Activated naive CD8-positive, alpha-beta T cell treated with anti-CD3 and anti-CD28 coated beads, Interleukin-2, amount 50 U/mL, for 16 hours (primary cell): Measurements from ENCODE around the gene PAK5.
"Not testable (repeated sequence)": the region's sequence is repeated elsewhere in the genome, so short reads cannot be mapped to it uniquely, and the experiment has no call there.

Source experiments
- DNase-seq: peaks from one replicate; pipeline ENCODE4 v3.0.0-alpha.2; 2020; ENCODE audit warnings: low read depth, low spot score

PAK5 gene

DNA sequence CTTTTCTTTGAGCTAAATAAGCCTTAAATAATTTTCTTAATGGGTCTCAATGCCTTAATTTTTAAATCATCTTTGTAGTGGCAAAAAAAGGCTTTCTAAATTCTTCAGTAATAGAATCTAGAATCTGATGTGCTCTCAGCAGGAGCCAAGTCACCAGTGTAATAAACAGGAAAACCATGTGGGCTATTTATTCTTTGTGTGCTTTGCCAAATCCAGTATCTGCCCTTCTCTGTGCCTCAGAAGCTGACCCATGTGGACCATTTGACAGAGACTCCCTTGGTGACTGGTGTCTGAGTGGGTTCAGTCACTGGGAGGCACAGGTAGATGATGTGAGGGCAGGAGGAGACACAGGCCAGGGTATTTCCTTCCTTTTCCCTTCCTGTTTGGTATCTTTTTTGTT, 152.9 kb downstream of the PAK5 start:
- no peak for DNase-seq

DNA sequence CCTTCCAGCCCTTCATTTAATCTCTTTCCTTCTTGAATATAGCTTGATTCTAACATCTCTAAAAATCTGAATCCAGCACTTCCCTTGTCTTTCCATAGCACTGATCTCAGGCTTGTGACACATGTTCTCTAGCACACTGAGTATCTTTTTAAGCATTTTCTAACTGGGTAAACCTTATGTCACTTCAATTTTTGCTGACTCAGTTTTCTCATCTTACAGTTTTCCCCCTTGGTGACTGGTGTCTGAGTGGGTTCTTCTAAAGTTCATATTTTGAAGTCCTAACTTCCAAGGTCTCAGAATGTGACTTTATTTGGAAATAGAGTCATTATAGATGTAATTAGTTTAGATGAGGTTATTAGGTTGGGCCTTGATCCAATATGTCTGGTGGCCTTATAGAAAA, 153.9 kb downstream of the PAK5 start:
- no peak for DNase-seq

DNA sequence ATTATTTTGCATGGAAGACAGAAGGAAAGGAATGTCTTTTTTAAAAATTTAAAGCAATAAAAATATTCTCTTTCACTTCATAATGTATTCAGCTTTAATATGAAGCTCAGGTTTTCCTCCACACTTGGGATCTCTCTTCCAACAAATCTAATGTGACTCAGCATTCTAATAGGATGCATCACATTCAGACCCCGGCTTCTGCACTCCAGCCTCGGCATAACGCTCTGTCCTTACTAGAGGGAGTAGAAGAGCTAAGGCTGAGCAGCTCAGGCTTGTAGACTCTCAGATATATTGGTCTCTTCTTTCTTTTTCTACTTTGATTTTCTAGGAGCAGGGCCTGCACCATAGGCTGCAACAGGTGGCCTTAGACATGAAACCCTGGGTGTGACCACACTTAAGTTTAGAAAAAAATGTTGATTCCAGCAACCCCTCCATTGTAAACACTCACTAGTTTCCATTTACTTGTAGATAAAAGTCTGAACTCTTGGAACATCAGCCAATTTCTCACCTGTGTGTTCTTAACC, 161.7 kb downstream of the PAK5 start:
- DNase-seq: no peak

DNA sequence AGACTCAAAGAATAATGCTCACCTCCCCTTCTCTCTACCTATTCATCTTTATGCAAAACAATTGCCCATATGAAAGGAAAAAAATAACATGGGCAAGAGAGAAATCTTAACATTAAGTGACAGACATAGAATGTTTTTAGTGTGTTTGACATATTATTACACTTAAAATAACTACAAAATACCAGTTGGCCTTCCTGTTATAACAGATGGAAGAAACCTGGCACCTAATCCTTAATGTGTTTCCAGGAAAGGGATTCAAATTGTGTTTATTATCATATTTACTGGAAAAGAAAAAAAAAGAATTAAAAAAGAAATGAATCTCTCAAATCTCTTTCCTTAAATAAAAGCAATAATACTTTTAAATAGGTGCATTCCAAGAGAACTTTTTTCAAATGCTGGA, 165.9 kb downstream of the PAK5 start:
- DNase-seq: no peak

DNA sequence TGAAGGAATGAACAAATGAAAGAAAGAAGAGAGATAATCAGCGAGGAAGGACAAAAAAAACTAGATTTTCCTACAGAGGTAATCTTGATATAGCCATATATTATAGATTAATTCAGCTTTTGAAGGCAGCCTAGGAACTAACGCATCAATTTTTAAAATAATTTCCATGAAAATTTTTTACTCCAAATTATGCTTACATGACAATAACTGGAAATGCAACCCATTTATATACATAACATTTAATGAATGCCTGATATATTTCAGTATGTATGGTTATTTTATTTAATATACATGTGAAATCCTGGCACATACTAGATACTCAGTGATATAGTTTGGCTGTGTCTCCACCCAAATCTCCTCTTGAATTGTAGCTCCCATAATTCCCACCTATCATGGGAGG, 166.8 kb downstream of the PAK5 start:
- no peak for DNase-seq

DNA sequence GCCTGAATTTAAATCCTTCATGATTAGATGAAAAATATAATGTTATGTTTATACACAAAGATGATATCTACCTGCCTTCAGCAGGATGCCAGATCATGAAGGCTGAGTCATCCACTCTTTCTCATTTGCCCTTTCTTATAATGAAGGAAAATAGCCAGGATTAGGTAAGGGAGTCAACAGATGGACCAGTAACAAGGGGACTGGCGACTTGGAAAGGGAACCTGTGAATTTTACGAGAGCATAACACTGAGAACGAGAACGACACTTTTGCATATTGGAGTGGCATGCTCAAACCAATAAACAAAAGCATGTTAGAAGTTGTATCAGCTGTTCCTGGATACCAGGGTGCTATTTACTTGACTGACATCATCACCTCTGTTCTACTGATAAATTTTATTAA, 170.5 kb downstream of the PAK5 start:
- DNase-seq: no peak

DNA sequence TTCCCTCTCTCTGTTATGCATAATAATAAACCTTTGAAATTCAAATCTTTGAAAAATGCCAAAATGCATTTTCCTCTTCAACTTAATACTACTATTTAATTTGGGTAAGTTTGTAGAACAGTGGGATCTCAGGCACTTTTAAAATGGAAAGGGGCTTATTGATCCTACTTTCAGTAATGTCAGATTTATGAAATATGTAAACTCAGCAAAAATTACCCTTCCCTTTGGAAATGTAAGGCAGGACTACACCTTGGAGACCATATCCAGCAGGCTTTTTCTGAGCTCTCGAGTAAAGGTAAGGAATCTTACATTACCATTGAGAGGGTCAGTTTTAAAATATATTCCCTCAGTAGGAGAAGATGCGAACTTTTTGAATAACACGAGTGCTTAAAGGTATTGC, 175.5 kb downstream of the PAK5 start:
- DNase-seq: no peak

DNA sequence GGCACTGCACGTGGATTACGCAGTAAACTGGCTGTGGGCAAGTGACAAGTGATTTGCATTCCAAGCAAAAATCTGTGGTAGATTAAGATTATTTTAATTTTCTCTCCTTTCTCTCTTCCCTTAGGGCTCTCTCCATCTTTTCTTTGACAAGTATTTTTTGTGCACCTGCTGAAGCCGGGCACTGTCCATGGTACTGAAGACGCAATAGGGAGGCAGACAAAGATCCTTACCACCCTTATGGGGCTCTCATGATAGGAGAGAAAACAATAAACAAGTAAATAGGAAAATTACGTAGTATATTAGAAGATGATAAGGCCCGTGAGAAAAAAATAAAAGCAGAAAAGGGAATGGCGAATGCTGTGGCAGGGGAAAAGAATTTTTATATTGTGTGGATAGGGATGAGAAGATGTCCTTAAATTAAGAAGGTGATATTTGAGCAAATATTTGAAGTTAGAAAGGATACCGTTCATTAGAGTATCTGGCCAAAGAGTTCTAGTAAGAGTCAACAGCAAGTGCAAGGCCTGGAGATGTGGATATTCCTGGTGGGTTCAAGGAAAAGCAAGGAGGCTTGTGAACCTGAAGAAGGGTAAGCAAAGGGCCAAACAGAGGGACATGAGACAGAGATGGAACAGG, 178.5 kb downstream of the PAK5 start:
- DNase-seq: no peak

DNA sequence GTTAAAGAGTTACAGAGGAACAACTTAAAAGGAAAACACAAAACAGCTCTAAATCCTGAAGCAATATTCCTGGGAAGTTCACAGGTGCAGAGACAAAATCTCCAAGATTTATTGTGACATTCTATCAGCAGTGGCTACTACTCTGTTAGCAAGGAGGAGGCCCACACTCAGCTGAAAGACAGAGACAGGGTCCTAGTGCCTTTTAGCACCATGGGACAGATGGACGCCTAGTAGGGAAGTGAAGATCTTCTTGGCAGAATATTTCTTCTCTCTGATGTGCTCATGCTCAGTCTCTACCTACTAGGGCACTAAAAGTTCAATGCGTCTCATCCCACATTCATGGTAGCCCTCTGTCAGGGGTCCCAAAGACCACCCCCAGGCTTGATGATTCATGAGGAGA, 191.1 kb downstream of the PAK5 start:
- DNase-seq: no peak

DNA sequence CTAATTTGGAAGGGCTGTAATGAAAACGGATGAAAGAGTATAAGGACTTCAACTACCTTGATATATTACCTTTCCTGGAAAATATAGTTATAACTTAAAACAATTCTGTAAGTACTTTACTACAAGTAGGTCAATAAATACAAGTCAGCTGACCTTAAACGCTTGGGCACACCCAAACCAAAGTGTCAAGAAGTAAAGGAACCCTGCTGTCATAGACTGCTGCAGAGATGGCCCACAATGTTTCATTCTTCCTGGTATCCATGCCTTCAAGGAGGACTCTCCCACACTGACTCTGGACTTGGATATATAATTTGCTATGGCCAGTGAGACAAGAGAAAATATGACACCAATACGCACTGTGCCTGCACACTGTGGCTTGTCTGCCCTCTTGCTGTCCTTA, 192.5 kb downstream of the PAK5 start:
- DNase-seq: no peak

DNA sequence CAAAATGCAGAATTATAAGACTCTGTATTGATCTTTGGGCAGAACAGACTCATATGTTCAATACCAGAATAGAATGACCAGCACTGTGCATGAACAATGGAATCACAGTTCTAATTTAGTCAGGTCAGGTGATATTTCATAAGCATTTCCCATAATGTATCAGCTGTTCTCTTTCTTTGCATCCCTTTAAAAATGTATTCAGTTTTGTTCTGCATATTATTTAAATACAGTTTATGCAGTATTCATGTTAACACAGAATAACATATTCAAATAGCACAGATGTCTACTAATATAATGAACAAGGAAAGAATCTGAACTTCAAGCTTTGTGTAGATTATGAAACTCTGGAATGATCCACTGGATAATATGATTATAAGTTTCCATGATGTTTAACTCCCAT, 196.0 kb downstream of the PAK5 start:
- DNase-seq: no peak

DNA sequence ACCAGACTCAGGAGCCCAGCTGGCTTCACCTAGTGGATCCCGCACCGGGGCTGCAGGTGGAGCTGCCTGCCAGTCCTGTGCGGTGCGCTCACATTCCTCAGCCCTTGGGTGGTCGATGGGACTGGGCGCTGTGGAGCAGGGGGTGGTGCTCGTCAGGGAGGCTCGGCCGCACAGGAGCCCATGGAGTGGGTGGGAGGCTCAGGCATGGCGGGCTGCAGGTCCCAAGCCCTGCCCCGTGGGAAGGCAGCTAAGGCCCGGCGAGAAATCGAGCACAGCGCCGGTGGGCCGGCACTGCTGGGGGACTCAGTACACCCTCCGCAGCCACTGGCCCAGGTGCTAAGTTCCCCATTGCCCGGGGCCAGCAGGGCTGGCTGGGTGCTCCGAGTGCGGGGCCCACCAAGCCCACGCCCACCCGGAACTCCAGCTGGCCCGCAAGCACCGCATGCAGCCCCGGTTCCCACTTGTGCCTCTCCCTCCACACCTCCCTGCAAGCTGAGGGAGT, 197.3 kb downstream of the PAK5 start:
- DNase-seq: not testable (repeated sequence)

DNA sequence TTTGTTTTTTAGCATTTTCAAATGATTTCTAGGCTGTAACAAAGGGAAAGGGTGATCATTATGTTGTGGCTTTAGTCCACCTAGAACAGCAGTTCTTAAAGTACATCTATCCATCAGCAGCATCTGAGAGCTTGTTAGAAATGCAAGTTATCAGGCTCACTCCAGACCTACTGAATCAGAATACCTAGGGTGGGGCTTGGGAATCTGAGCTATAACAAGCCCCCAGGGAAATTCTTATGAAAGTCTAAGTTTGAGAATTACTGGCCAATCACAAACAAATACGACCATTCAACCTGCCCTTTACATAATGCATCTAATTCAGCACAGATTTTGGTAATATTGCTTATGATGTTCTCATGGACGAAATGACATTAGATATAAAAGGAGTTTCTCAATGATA, 201.0 kb downstream of the PAK5 start:
- DNase-seq: no peak

DNA sequence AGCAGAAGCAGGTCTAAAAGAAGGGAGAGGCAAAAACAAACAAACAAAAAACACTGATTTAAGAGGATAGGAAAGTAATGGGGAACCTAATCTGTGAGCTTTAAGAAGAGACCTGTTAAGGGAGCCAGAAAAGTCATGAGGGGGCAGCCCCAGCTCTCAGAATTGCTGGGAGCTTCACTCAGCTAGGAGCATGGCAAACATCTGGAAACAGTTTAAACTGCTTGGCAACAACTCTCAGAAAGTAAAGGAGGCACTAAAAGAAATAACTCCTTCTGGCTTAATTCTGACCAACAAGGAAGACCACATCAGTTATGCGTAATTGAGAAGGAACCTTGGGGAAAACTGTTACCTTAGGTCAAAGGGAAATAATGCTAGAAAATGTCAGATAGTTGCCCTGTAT, 203.1 kb downstream of the PAK5 start:
- no peak for DNase-seq

DNA sequence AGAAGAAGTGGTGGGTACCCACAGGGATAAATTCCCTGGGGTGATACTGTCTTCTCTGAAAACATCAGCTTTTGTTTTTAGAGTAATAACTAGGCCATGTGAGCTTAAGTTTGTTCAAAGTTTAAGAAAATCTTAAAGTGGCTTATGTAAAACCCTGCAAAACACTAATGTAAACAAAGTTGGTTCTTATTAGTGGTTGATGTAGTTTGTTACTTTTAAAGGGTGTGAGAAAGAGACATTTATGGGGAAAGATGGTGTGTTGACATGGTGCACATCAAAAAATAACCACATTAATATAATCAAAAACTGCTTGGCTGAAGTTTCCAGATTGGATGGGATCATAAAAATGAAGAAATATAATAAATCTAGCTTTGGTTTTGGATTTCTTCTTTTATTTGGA, 204.5 kb downstream of the PAK5 start:
- DNase-seq: no peak

DNA sequence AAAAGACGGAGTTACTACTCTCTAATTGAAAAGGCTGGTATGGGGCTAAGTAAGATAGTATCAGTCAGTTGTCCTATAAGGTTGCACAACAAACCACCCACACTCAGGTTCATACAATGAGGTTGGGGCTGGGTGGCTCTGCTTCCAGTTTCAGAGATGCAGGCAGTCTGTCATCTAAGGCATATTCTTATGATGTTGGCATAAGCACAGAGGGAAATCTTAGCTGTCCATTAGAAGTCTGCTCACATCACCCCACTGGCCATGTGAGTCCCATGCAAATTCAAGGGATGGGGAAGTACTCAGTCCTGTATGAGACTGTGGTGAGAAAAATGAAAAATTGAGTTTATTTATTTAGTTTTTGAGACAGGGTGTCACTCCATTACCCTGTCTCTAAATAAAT, 205.9 kb downstream of the PAK5 start:
- no peak for DNase-seq

DNA sequence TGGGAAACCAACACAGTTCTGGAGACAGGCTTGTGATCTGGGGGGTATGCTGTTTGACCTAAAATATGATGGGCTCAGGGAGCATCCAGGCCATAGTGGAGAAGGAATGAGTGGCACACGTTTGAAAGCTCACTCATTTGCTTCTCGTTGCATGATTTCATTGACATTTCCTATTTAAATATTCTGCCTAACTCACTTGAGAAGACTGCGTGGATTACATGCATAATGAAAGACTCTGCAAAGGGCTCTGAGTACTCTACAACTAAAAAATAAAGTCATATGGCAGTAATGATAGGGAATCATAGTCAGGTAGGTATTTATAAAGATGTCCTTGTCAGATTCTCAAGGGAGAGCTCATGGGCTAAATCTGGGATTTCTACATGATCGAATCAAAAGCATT, 206.6 kb downstream of the PAK5 start:
- no peak for DNase-seq

DNA sequence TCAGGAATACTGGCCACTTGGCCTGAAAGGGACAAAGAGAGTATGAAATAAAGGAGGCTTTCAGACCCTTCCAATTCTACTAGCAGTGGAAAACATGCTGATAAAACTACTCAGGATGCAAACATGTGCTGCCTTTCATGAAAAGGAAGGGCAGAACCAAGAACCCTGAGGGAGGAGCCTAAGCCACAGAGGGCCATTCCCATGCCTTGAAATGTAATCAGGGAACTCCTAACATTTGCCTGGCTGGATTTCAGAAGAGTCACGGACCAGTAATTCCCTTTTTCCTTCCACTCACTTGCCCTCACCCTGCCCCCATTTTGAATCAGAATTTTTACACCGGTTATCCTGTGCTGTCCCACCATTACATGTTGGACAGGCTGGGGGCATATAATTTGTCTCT, 208.3 kb downstream of the PAK5 start:
- DNase-seq: no peak

DNA sequence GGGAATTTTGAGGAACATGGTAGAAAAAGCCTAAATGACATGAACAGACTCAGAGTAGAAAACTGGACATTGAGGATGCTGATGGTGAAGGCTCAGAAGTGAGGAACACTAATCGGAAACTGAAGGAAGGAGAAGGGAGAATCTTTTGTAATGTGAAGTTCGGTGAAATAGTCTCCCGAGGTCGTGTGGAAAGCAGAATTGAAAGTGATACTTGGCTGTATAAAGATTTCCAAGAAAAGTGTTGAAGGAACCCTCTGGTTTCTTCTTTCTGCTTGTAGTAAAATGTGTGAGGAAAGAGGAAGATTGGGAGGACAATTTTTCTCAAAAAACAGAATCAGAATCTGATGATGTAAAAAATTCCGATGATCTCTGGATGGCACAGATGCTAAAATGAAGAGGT, 209.0 kb downstream of the PAK5 start:
- DNase-seq: no peak

DNA sequence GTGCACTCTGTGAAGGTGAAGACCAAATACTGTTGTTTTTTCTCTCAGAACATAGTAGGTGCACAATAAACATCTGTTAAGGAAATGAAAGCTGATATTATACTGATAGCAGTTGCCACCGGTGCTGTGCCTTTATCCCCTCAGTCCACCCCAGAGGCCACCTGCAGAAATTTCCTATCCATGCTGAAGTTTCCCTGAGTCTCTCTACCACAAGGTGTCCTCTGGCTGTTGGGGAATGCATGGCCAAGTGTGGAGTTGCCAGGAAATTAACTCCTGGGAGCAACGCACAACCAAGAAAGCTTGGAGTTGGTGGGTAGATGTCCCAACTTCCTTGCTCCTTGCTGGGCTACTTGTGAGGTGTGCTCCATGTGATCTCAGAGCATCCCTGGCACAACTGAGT, 210.3 kb downstream of the PAK5 start:
- DNase-seq: no peak

DNA sequence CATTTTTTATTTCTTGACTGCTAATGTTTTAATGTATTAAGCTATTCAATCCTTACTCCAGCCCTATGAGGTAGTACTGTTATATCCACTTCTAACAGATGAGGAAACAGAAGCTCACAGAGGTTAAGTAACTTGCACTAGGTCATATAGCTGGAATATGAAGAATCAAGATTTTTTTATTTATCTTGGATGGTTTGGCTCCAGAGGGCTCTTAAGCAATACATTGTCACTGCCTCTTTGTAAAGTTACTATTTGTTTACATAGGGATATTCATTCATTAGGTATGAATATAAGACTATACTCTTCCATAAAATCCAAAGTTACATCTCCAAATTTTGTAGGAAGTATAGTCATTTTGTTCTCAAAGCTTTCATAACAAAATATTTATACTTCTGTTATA, 210.7 kb downstream of the PAK5 start:
- no peak for DNase-seq

DNA sequence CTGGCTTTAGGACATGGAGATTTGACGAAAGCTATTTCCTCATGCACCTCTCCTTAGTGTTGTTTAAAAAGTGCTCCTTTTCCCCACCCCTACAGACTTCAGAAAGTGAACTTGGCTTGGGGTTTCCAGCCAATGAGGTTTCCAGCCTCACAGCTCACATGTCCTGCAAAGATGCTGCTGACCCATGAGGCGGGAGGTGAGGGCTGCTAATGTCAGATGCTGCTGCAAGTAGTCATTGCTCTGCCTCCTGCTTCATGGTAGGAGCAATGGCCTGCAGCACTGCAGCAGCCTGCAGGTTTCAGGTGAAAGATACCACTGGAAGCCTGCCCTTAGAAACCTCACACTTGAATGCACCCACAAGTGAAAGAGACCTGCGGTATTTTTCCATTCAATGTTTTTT, 211.7 kb downstream of the PAK5 start:
- no peak for DNase-seq

DNA sequence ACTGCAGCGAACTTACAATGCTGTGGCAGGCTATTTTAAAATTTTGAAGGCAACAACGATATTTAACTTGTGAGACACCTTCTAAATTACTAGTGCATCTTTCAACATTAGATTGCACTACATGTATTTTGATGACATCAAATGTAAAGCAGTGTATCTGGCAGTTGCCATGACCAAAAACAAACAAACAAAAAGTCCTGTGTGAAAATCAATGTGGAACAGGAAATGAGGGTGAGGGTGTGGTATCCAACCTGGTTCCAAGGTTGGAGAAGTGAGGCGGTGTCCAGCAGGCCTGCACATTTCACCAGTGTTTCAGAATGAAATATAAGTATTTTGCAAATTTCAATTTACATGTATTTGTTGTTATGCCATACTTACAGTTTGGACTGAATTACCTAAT, 212.5 kb downstream of the PAK5 start:
- DNase-seq: no peak

DNA sequence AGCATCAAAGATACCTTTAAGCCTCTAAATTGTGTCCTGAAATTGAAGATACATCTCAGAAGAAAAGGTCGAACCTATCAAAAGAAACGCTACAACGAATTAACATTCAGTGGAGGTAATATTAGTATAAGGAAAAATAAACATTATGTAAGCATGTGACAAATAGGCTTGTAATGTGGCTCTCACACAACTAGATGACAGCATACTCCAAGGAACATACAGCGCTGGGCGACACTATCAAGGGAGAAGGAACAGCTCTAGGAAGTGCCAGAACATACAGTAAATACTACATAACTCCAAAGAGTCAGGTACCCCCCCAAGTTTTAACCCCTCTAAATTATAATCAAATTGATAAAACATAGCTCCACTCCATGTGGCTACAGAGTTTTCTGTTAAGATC, 220.9 kb downstream of the PAK5 start:
- no peak for DNase-seq
